ENCODE results near the gene KLK14. TPM values are rescaled to one million over a fixed set of nuclear protein-coding genes. Genes with fewer than 3 reads are reported as not detected.

Gene KLK14
- total and polyA plus RNA-seq, 10 of the 15 experiments (the other 5 are each of a cell fraction or from before 2014, with no cell fraction given) = not detected

- no peak for TF ChIP-seq MTA3 (IDR thresholded peaks at IDR 0.05; ENCODE audit: borderline replicate concordance, low read length)
- TF ChIP-seq ZBTB40 (IDR thresholded peaks at IDR 0.05; ENCODE audit: borderline replicate concordance) = peak; percentile 95
- no peak for TF ChIP-seq ASH2L (IDR thresholded peaks at IDR 0.05; ENCODE audit: borderline replicate concordance, low read depth)
- no peak for TF ChIP-seq CTCF (IDR thresholded peaks at IDR 0.05 in 2 of 3, conservative IDR thresholded peaks at IDR 0.05 in 1 of 3; ENCODE audit: control insufficient read depth in 2 of 3, extremely low read depth in 1 of 3, insufficient read depth in 1 of 3, low read depth in 3 of 3, low read length in 3 of 3)
- peak; percentile 99 for TF ChIP-seq HCFC1 (IDR thresholded peaks at IDR 0.05; ENCODE audit: low read length)
- TF ChIP-seq SMAD5 (IDR thresholded peaks at IDR 0.05; ENCODE audit: low read depth) = peak; percentile 55; the same call in 1 of the 2 replicates
- peak; percentile 97 for TF ChIP-seq SIX5 (IDR thresholded peaks at IDR 0.05; ENCODE audit: low read depth, low read length, severe bottlenecking)
- TF ChIP-seq ZBTB4 (CRISPR knock-in tag; IDR thresholded peaks at IDR 0.05) = no peak
- TF ChIP-seq IRF3 (IDR thresholded peaks at IDR 0.05) = peak; percentile 45; the same call in 1 of the 2 replicates
- no peak; the same call in 1 of the 2 replicates for TF ChIP-seq EED (IDR thresholded peaks at IDR 0.05; ENCODE audit: low read depth)
- no peak for TF ChIP-seq PBX3 (IDR thresholded peaks at IDR 0.05; ENCODE audit: insufficient replicate concordance, low read depth, low read length)
- TF ChIP-seq ZNF217 (IDR thresholded peaks at IDR 0.05) = no peak
- TF ChIP-seq E4F1 (IDR thresholded peaks at IDR 0.05; ENCODE audit: borderline replicate concordance, partially characterized antibody) = peak; percentile 76
- TF ChIP-seq ZNF24 (IDR thresholded peaks at IDR 0.05) = no peak
Measured at GRCh38 chr19:51108066-51108804, 25.5 kb upstream of the KLK14 start, which contains the start of gene CTU1 (continued).
